Measurements from ENCODE around the gene KRT75.

- TF ChIP-seq EP300 (IDR thresholded peaks at IDR 0.05; ENCODE audit: borderline replicate concordance) (no peak), TAF1 (IDR thresholded peaks at IDR 0.05; ENCODE audit: low read depth) (no peak), REST (IDR thresholded peaks at IDR 0.05; ENCODE audit: low read depth) (no peak), YY1 (IDR thresholded peaks at IDR 0.05; ENCODE audit: low read depth) (no peak), NFIC (IDR thresholded peaks at IDR 0.05) (no peak), EGR1 (IDR thresholded peaks at IDR 0.05) (no peak)
Observed at GRCh38 chr12:52396656-52397055, 37.5 kb downstream of the KRT75 start.

All from Ishikawa (cell line).